H1 (cell line): ENCODE measurements around the gene TMBIM4. TPM values are rescaled to one million over a fixed set of nuclear protein-coding genes. Genes with fewer than 3 reads are reported as not detected.

Source experiments
- CTCF ChIA-PET: fragments of 300-600 bp; sonication (Branson Sonifier 250); formaldehyde crosslinking; loops from one replicate; lab custom pipeline; 2021; ENCODE audit not compliant: partially characterized antibody; lab: Charles Lee
- POLR2A ChIA-PET: fragments of 300-600 bp; sonication (Branson Sonifier 250); formaldehyde crosslinking; loops from one replicate; lab custom pipeline; 2021; ENCODE audit warnings: inconsistent platforms; ENCODE audit not compliant: partially characterized antibody; lab: Charles Lee
- DNase-seq, 2 experiments: peaks; one replicate each; pipeline versions ENCODE4 v3.0.0 to v3.0.0-alpha.2; 2010 to 2022; ENCODE audit warnings: low spot score in 2 of 2, low read depth in 1 of 2, mixed read lengths in 1 of 2
- FAIRE-seq: peaks from 2 replicates; lab custom pipeline; 2011; peaks lifted over from hg19 to GRCh38; lab: Jason Lieb, UNC
- H2AFZ ChIP-seq: 2 replicates; pipeline ENCODE4 v1.8.1; 2012; ENCODE audit warnings: low read length, inconsistent platforms
- H2AK5ac ChIP-seq: 2 replicates; pipeline ENCODE4 v1.6.1; 2013; ENCODE audit warnings: low read depth, low read length
- H2BK120ac ChIP-seq: replicated peaks from 2 replicates; pipeline ENCODE3; 2013; ENCODE audit warnings: low read depth, low read length, inconsistent platforms
- H2BK12ac ChIP-seq: 2 replicates; pipeline ENCODE4 v1.6.1; 2013; ENCODE audit warnings: low read depth, low read length
- H2BK15ac ChIP-seq: 2 replicates; pipeline ENCODE4 v1.6.1; 2013; ENCODE audit warnings: low read length
- H2BK20ac ChIP-seq: 2 replicates; pipeline ENCODE4 v1.6.1; 2013; ENCODE audit warnings: low read length
- H2BK5ac ChIP-seq: 2 replicates; pipeline ENCODE4 v1.6.1; 2013; ENCODE audit warnings: low read depth, low read length
- H3K14ac ChIP-seq: 2 replicates; pipeline ENCODE4 v1.6.1; 2013; ENCODE audit warnings: inconsistent platforms; ENCODE audit not compliant: insufficient read length
- H3K18ac ChIP-seq: 2 replicates; pipeline ENCODE4 v1.6.1; 2013; ENCODE audit warnings: low read length; ENCODE audit errors: extremely low read depth
- H3K23ac ChIP-seq: 2 replicates; pipeline ENCODE4 v1.6.1; 2013; ENCODE audit warnings: inconsistent platforms; ENCODE audit not compliant: insufficient read length
- H3K23me2 ChIP-seq: 2 replicates; pipeline ENCODE4 v1.6.1; 2013; ENCODE audit warnings: low read depth, low read length
- H3K27ac ChIP-seq: 2 replicates; pipeline ENCODE4 v1.6.1; 2011; ENCODE audit warnings: low read depth, low read length, inconsistent platforms
- H3K27me3 ChIP-seq, 4 experiments: replicated peaks in 1 of 4; 1 replicate in 1 of 4; 2 replicates in 3 of 4; pipeline versions ENCODE4 v1.6.1 to v1.8.1; 2011 to 2013; ENCODE audit warnings: low read length in 3 of 4, mild to moderate bottlenecking in 3 of 4, inconsistent platforms in 2 of 4, mixed read lengths in 2 of 4, moderate library complexity in 1 of 4; ENCODE audit not compliant: control insufficient read depth in 3 of 4, insufficient read depth in 3 of 4; ENCODE audit errors: extremely low read depth in 1 of 4
- H3K36me3 ChIP-seq, 4 experiments: 2 replicates each; pipeline versions ENCODE4 v1.6.1 to v1.8.1; 2011 to 2013; ENCODE audit warnings: mild to moderate bottlenecking in 4 of 4, low read length in 3 of 4, moderate library complexity in 2 of 4, control low read depth in 1 of 4, inconsistent platforms in 1 of 4; ENCODE audit not compliant: insufficient read depth in 4 of 4, control insufficient read depth in 2 of 4
- H3K4ac ChIP-seq: replicated peaks from 2 replicates; pipeline ENCODE3; 2013; ENCODE audit warnings: low read length, low read depth, mixed read lengths, inconsistent platforms; ENCODE audit not compliant: insufficient read length
- H3K4me1 ChIP-seq, 4 experiments: replicated peaks in 1 of 4; 1 replicate in 1 of 4; 2 replicates in 3 of 4; pipeline versions ENCODE4 v1.6.1 to v1.8.1; 2011 to 2013; ENCODE audit warnings: low read length in 3 of 4, inconsistent platforms in 2 of 4, mixed read lengths in 1 of 4; ENCODE audit not compliant: insufficient read depth in 4 of 4, control insufficient read depth in 3 of 4
- H3K4me2 ChIP-seq, 2 experiments: 2 replicates each; pipeline versions ENCODE4 v1.6.1 to v1.8.1; 2011 to 2013; ENCODE audit warnings: low read depth in 2 of 2, low read length in 2 of 2, control low read depth in 1 of 2, inconsistent platforms in 1 of 2, mild to moderate bottlenecking in 1 of 2; ENCODE audit not compliant: insufficient read depth in 1 of 2
- H3K4me3 ChIP-seq, 4 experiments: fragments of 200-600, 300-600 bp in 1 of 4; sonication (generic), shearing (Covaris generic), sonication (Bioruptor Twin) in 1 of 4; 2 replicates each; pipeline versions ENCODE4 v1.5.1 to v1.8.1; 2011 to 2016; ENCODE audit warnings: low read length in 4 of 4, low read depth in 3 of 4, control low read depth in 2 of 4, inconsistent platforms in 2 of 4, mild to moderate bottlenecking in 2 of 4, mixed read lengths in 1 of 4, moderate library complexity in 1 of 4; ENCODE audit not compliant: insufficient read depth in 2 of 4; ENCODE audit errors: extremely low read depth in 1 of 4
- H3K56ac ChIP-seq: replicated peaks from 2 replicates; pipeline ENCODE3; 2013; ENCODE audit warnings: low read depth, mild to moderate bottlenecking, mixed read lengths, low read length, inconsistent platforms; ENCODE audit not compliant: insufficient read length
- H3K79me1 ChIP-seq: 2 replicates; pipeline ENCODE4 v1.6.1; 2013; ENCODE audit warnings: low read depth, low read length, control low read depth
- H3K79me2 ChIP-seq, 2 experiments: 2 replicates each; pipeline versions ENCODE4 v1.6.1 to v1.8.1; 2012 to 2013; ENCODE audit warnings: low read length in 2 of 2, mild to moderate bottlenecking in 2 of 2, inconsistent platforms in 1 of 2; ENCODE audit not compliant: insufficient read depth in 2 of 2, control insufficient read depth in 1 of 2
- H3K9ac ChIP-seq, 4 experiments: replicated peaks in 1 of 4; 1 replicate in 1 of 4; 2 replicates in 3 of 4; pipeline versions ENCODE4 v1.6.1 to v1.8.1; 2011 to 2013; ENCODE audit warnings: low read depth in 3 of 4, low read length in 3 of 4, control low read depth in 2 of 4, mild to moderate bottlenecking in 2 of 4, moderate library complexity in 2 of 4, inconsistent platforms in 1 of 4; ENCODE audit errors: extremely low read depth in 1 of 4
- H3K9me3 ChIP-seq, 2 experiments: 2 replicates each; pipeline versions ENCODE4 v1.6.1 to v1.8.1; 2012 to 2013; ENCODE audit warnings: mild to moderate bottlenecking in 2 of 2, moderate library complexity in 2 of 2, control low read depth in 1 of 2, inconsistent platforms in 1 of 2, low read depth in 1 of 2, low read length in 1 of 2, mixed read lengths in 1 of 2; ENCODE audit not compliant: insufficient read depth in 2 of 2
- H4K20me1 ChIP-seq, 2 experiments: replicated peaks in 1 of 2; 2 replicates each; pipeline versions ENCODE3 to v1.8.1; 2011 to 2013; ENCODE audit warnings: inconsistent platforms in 2 of 2, low read length in 2 of 2, mild to moderate bottlenecking in 1 of 2; ENCODE audit not compliant: insufficient read depth in 2 of 2, control insufficient read depth in 1 of 2
- H4K5ac ChIP-seq: 2 replicates; pipeline ENCODE4 v1.6.1; 2013; ENCODE audit warnings: low read length, low read depth, mixed read lengths, inconsistent platforms; ENCODE audit not compliant: insufficient read length
- H4K8ac ChIP-seq: 2 replicates; pipeline ENCODE4 v1.8.0; 2013; ENCODE audit warnings: mild to moderate bottlenecking, moderate library complexity, low read length, inconsistent platforms; ENCODE audit not compliant: insufficient read depth; ENCODE audit errors: extremely low read depth
- H4K91ac ChIP-seq: replicated peaks from 2 replicates; pipeline ENCODE3; 2013; ENCODE audit warnings: low read length, mixed read lengths, inconsistent platforms; ENCODE audit not compliant: insufficient read length
- CTCF ChIP-seq, 3 experiments: IDR thresholded peaks; 1 replicate in 2 of 3; 2 replicates in 1 of 3; pipeline versions ENCODE4 v1.5.1 to v1.6.1; 2011; ENCODE audit warnings: low read length in 3 of 3, mild to moderate bottlenecking in 3 of 3, inconsistent platforms in 2 of 3, low read depth in 1 of 3, moderate library complexity in 1 of 3; ENCODE audit not compliant: insufficient read depth in 1 of 3; ENCODE audit errors: control extremely low read depth in 1 of 3
- EGR1 ChIP-seq: IDR thresholded peaks from 2 replicates; pipeline ENCODE4 v1.6.1; 2011; ENCODE audit warnings: low read depth, low read length, borderline replicate concordance
- POLR2A ChIP-seq, 2 experiments: IDR thresholded peaks; 1 replicate in 1 of 2; 2 replicates in 1 of 2; pipeline ENCODE4 v1.6.1; 2011; ENCODE audit warnings: low read depth in 2 of 2, low read length in 2 of 2, mild to moderate bottlenecking in 2 of 2; ENCODE audit errors: control extremely low read depth in 1 of 2
- RAD21 ChIP-seq, 2 experiments: IDR thresholded peaks in 1 of 2; conservative IDR thresholded peaks in 1 of 2; 2 replicates each; pipeline ENCODE4 v1.6.1; 2011; ENCODE audit warnings: low read depth in 2 of 2, low read length in 2 of 2, improper control_type of control experiment in 1 of 2, inconsistent platforms in 1 of 2, mild to moderate bottlenecking in 1 of 2, moderate library complexity in 1 of 2
- TEAD4 ChIP-seq: IDR thresholded peaks from 2 replicates; pipeline ENCODE4 v1.6.1; 2012; ENCODE audit warnings: low read depth, low read length, inconsistent platforms, mixed read lengths
- WGBS, 2 experiments: shearing (Covaris generic) in 1 of 2; methylation state at CpG; one replicate each; pipeline versions ENCODE4 v1.1.6 to v1.1.7; 2013 to 2015; ENCODE audit warnings: low lambda C conversion rate in 2 of 2, mixed read lengths in 2 of 2, inconsistent platforms in 1 of 2, low coverage in 1 of 2, missing lambda C conversion rate in 1 of 2; ENCODE audit not compliant: insufficient replicate concordance in 2 of 2, insufficient coverage in 1 of 2, insufficient read length in 1 of 2; ENCODE audit errors: extremely low coverage in 1 of 2, missing lambda C conversion rate in 1 of 2; 5-methylcytosine and 5-hydroxymethylcytosine counted together
- polyA plus RNA-seq, 7 experiments: library from polyadenylated mRNA; depleted of rRNA in 3 of 7; stranded (reverse) in 5 of 7; unstranded in 2 of 7; fragments of >200 nt in 5 of 7; fragments of 200-250 nt in 2 of 7; gene quantifications; 1 replicate in 5 of 7; 2 replicates in 1 of 7; 4 replicates in 1 of 7; pipeline versions ENCODE4 v1.2.1 to v1.2.3, GENCODE V29; 2011 to 2013; ENCODE audit warnings: missing spikeins in 2 of 7, mixed read lengths in 2 of 7
- total RNA-seq: library from RNA; stranded (reverse); fragmentation: NEBNext Ultra II Directional; extraction: Animal tissue kit (Norgen Biotek cat#: 25700); gene quantifications from 2 replicates; pipeline ENCODE4 v1.2.1, GENCODE V29; 2021

The TMBIM4 gene
- total and polyA plus RNA-seq, 2 of the 8 experiments (the other 6 are each of a cell fraction or from before 2014, with no cell fraction given): 12.8 to 46.6 TPM

- Histone ChIP-seq H3K23ac (no peak overlapping the region), H4K5ac (no peak overlapping the region), H2BK5ac (no peak overlapping the region), H3K4me1 (peaks cover 0 to 3% (median 0%) of the 10 kb centered on the region in 4 experiments; a peak in 1 of 7 replicates), H3K56ac (no peak overlapping the region), H3K14ac (no peak overlapping the region), H3K4ac (no peak overlapping the region), H2AK5ac (no peak overlapping the region), H4K8ac (no peak overlapping the region), H3K27me3 (no peaks in the 10 kb centered on the region), H4K91ac (no peak overlapping the region), H3K23me2 (no peaks in the 10 kb centered on the region), H2BK20ac (no peak overlapping the region), H3K4me2 (no peak overlapping the region), H4K20me1 (no peaks in the 10 kb centered on the region), H2BK15ac (no peak overlapping the region), H3K9ac (no peak overlapping the region), H3K79me1 (no peaks in the 10 kb centered on the region), H3K36me3 (no peaks in the 10 kb centered on the region), H3K4me3 (no peak overlapping the region), H2BK120ac (no peak overlapping the region), H3K9me3 (peaks cover 5 to 7% of the 10 kb centered on the region in 2 experiments; a peak in 3 of 4 replicates), H2BK12ac (no peak overlapping the region), H3K18ac (no peak overlapping the region), H2AFZ (no peak overlapping the region), H3K27ac (no peak overlapping the region), H3K79me2 (no peaks in the 10 kb centered on the region)
- ChIA-PET POLR2A (no interaction called here), CTCF (interaction anchor here (0.5 to 3.1 kb wide), 16 partner anchors 18 to 803 kb away, joined by 3 to 11 read pairs (median 3); no protein-coding TSS in a partner anchor)
- WGBS, 2 experiments: 95% methylated on average over 3 of the region's 3 CpGs; no CpG with 5 or more reads in 1 of the 2 experiments
- FAIRE-seq (no peak), DNase-seq (peak in 1 of 2 experiments; percentile 74)
- TF ChIP-seq POLR2A (IDR thresholded peaks at IDR 0.05; ENCODE audit: control extremely low read depth in 1 of 2, low read depth in 2 of 2, low read length in 2 of 2) (no peak), TEAD4 (peak; percentile 58; the same call in 1 of the 2 replicates), CTCF (IDR thresholded peaks at IDR 0.05; ENCODE audit: control extremely low read depth in 1 of 3, insufficient read depth in 1 of 3, low read depth in 1 of 3, low read length in 3 of 3) (peak; percentile 51 to 72 (median 55)), RAD21 (IDR thresholded peaks at IDR 0.05 in 1 of 2, conservative IDR thresholded peaks at IDR 0.05 in 1 of 2; ENCODE audit: low read depth in 2 of 2, low read length in 2 of 2) (peak; percentile 15 to 34; a peak in 3 of 4 replicates), EGR1 (peak; percentile 61; the same call in 1 of the 2 replicates)
Observed at GRCh38 chr12:66103016-66103913, 66.5 kb downstream of the TMBIM4 start.
